NB4 (cell line): ENCODE data around the gene C1orf21.

ENCODE experiments used
- MYC ChIP-seq: IDR thresholded peaks from 2 replicates; pipeline ENCODE4 v1.6.1; 2011; ENCODE audit warnings: low read depth, low read length
- POLR2A ChIP-seq: IDR thresholded peaks from 2 replicates; pipeline ENCODE4 v1.6.1; 2011; ENCODE audit warnings: mild to moderate bottlenecking; ENCODE audit not compliant: insufficient read length; ENCODE audit errors: extremely low read depth
- TF ChIP-seq, protein P1 (sequence below): IDR thresholded peaks from one replicate; pipeline ENCODE4 v1.5.1; 2012; ENCODE audit warnings: low read depth, low read length
- TF ChIP-seq, protein P2 (sequence below): IDR thresholded peaks from 2 replicates; pipeline ENCODE4 v1.6.1; 2011; ENCODE audit warnings: low read depth, low read length

DNA sequence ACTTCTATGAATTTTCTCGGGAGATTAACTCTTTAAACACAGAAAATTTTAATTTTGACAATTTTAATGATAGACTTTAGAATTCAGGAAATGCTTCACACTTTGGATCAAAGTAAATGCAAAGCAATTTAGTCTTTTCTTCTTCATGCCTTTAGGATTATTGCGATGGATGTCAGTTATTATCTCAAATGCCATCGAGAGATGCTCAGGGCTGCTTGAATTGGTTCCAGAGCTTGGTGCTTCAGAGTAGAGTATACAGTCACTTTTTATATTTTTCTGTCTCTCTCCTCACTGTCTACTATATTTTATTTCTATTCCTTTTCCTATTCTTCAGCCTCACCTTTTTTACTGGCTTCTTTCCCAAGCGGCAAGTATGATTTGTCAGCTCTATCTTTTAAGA lies 59.2 kb downstream of the C1orf21 start:
- TF ChIP-seq, protein P1, sequence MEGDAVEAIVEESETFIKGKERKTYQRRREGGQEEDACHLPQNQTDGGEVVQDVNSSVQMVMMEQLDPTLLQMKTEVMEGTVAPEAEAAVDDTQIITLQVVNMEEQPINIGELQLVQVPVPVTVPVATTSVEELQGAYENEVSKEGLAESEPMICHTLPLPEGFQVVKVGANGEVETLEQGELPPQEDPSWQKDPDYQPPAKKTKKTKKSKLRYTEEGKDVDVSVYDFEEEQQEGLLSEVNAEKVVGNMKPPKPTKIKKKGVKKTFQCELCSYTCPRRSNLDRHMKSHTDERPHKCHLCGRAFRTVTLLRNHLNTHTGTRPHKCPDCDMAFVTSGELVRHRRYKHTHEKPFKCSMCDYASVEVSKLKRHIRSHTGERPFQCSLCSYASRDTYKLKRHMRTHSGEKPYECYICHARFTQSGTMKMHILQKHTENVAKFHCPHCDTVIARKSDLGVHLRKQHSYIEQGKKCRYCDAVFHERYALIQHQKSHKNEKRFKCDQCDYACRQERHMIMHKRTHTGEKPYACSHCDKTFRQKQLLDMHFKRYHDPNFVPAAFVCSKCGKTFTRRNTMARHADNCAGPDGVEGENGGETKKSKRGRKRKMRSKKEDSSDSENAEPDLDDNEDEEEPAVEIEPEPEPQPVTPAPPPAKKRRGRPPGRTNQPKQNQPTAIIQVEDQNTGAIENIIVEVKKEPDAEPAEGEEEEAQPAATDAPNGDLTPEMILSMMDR: no peak
- no peak for TF ChIP-seq MYC
- TF ChIP-seq POLR2A: no peak
- TF ChIP-seq, protein P2, sequence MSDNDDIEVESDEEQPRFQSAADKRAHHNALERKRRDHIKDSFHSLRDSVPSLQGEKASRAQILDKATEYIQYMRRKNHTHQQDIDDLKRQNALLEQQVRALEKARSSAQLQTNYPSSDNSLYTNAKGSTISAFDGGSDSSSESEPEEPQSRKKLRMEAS: no peak
